A549 (cell line): Measurements from ENCODE around the gene ADARB2.

Source experiments
- BCL3 ChIP-seq: fragments of >200 bp; sonication (Bioruptor Twin); formaldehyde crosslinking; IDR thresholded peaks from 3 replicates; pipeline ENCODE4 v1.6.1; 2016
- BHLHE40 ChIP-seq: IDR thresholded peaks from 2 replicates; pipeline ENCODE4 v1.6.1; 2012; ENCODE audit warnings: low read depth, low read length, inconsistent platforms
- CTCF ChIP-seq: fragments of >200 bp; sonication (Bioruptor Twin); formaldehyde crosslinking; IDR thresholded peaks from 3 replicates; pipeline ENCODE4 v1.5.1; 2016
- HDAC2 ChIP-seq: fragments of 200-600 bp; sonication (generic); IDR thresholded peaks from 2 replicates; pipeline ENCODE4 v1.6.1; 2016
- HOXB13 ChIP-seq: fragments of 250-450 bp; sonication (Bioruptor Pico); IDR thresholded peaks from 2 replicates; pipeline ENCODE4 v1.5.0; 2020; ENCODE audit warnings: low read depth, mild to moderate bottlenecking, moderate library complexity
- JUN ChIP-seq, 2 experiments: fragments of >200 bp; sonication (Bioruptor Twin); formaldehyde crosslinking; IDR thresholded peaks; 2 replicates in 1 of 2; 3 replicates in 1 of 2; pipeline ENCODE4 v1.6.1; 2016 to 2017
- KDM1A ChIP-seq: fragments of 200-600 bp; sonication (generic); IDR thresholded peaks from 2 replicates; pipeline ENCODE4 v1.6.1; 2016; ENCODE audit warnings: low read depth, mild to moderate bottlenecking
- MAZ ChIP-seq: fragments of 150-350 bp; IDR thresholded peaks from 2 replicates; pipeline ENCODE4 v1.6.1; 2014; ENCODE audit warnings: antibody characterized with exemption, low read depth, low read length, borderline replicate concordance
- MYC ChIP-seq: IDR thresholded peaks from 2 replicates; pipeline ENCODE4 v1.6.1; 2012; ENCODE audit warnings: mild to moderate bottlenecking, inconsistent platforms, low read length, improper control_type of control experiment, borderline replicate concordance
- POLR2A ChIP-seq: IDR thresholded peaks from 2 replicates; pipeline ENCODE4 v1.6.1; 2012; ENCODE audit warnings: mild to moderate bottlenecking, low read length
- RAD21 ChIP-seq, 2 experiments: fragments of >200 bp in 1 of 2; sonication (Bioruptor Twin) in 1 of 2; formaldehyde crosslinking in 1 of 2; IDR thresholded peaks in 1 of 2; conservative IDR thresholded peaks in 1 of 2; 2 replicates in 1 of 2; 3 replicates in 1 of 2; pipeline ENCODE4 v1.6.1; 2012 to 2018; ENCODE audit warnings: inconsistent platforms in 1 of 2
- REST ChIP-seq: fragments of 200-600 bp; sonication (generic); IDR thresholded peaks from 2 replicates; pipeline ENCODE4 v1.6.1; 2016; ENCODE audit warnings: antibody characterized with exemption, mild to moderate bottlenecking, moderate library complexity
- RNF2 ChIP-seq: fragments of 200-600 bp; sonication (generic); IDR thresholded peaks from 2 replicates; pipeline ENCODE4 v1.6.1; 2016; ENCODE audit warnings: low read depth, mild to moderate bottlenecking, antibody characterized with exemption, moderate library complexity, borderline replicate concordance

- TF ChIP-seq POLR2A (no peak), CTCF (no peak), KDM1A (no peak), REST (no peak), HDAC2 (no peak), BHLHE40 (no peak), BCL3 (no peak), MYC (no peak), RAD21 (conservative IDR thresholded peaks at IDR 0.05 in 1 of 2, IDR thresholded peaks at IDR 0.05 in 1 of 2) (no peak), RNF2 (no peak), MAZ (no peak), JUN (IDR thresholded peaks at IDR 0.05) (no peak), HOXB13 (no peak)
These were observed 164.6 kb downstream of the ADARB2 start for GRCh38 chr10:1572519-1573333.
